Breast epithelium (tissue), 4 donors: ENCODE measurements around the gene ENTPD7. TPM values are rescaled to one million over a fixed set of nuclear protein-coding genes. Genes with fewer than 3 reads are reported as not detected.
A peak's percentile ranks its signal among the peaks of the same experiment; 100 is the strongest.

Experiments
- DNase-seq, 2 donors: peaks; one replicate each; pipeline ENCODE4 v3.0.0-alpha.2; 2019; ENCODE audit warnings: low spot score in 2 of 2
- H3K27ac ChIP-seq, 2 donors: fragments of 200-600 bp; sonication (generic) in 1 of 2; one replicate each; pipeline ENCODE4 v1.5.1; 2016 to 2019; ENCODE audit warnings: mild to moderate bottlenecking in 1 of 2
- H3K27me3 ChIP-seq, 2 donors: fragments of 200-600 bp; sonication (generic) in 1 of 2; one replicate each; pipeline versions ENCODE4 v1.5.1 to v1.6.0; 2017 to 2019; ENCODE audit warnings: control low read depth in 1 of 2, mild to moderate bottlenecking in 1 of 2
- H3K36me3 ChIP-seq: fragments of 200-600 bp; one replicate; pipeline ENCODE4 v1.5.1; 2019
- H3K4me1 ChIP-seq, 2 donors: fragments of 200-600 bp; sonication (generic); one replicate each; pipeline ENCODE4 v1.5.1; 2016 to 2019; ENCODE audit warnings: control low read depth in 1 of 2
- H3K4me3 ChIP-seq, 3 donors: fragments of 200-600 bp; sonication (generic); 1 replicate in 2 of 3; 2 replicates in 1 of 3; pipeline ENCODE4 v1.5.1; 2016 to 2019; ENCODE audit warnings: mild to moderate bottlenecking in 3 of 3, moderate library complexity in 2 of 3
- H3K9me3 ChIP-seq, 2 donors: fragments of 200-600 bp; sonication (generic) in 1 of 2; one replicate each; pipeline ENCODE4 v1.5.1; 2016 to 2019; ENCODE audit warnings: control low read depth in 1 of 2
- POLR2A ChIP-seq: fragments of 450-650 bp; IDR thresholded peaks from one replicate; pipeline ENCODE4 v1.6.1; 2016; ENCODE audit warnings: antibody characterized with exemption, mild to moderate bottlenecking, moderate library complexity
- POLR2AphosphoS5 ChIP-seq, 3 donors: sonication (generic); formaldehyde crosslinking; IDR thresholded peaks; one replicate each; pipeline ENCODE4 v1.6.1; 2017; ENCODE audit warnings: antibody characterized with exemption in 3 of 3
- intact Hi-C: fragments of 100-400 bp; cut with DNase I; formaldehyde crosslinking; loops from one replicate; pipeline ENCODE4 v1.15.1; 2023; ENCODE audit warnings: low total_unique reads
- total RNA-seq, 3 donors: library from RNA; depleted of rRNA; stranded (reverse); fragments of >200 nt; gene quantifications; one replicate each; pipeline ENCODE4 v1.1.0, GENCODE V29; 2016
- TF ChIP-seq, protein P1 (sequence below), 3 donors: fragments of 450-650 bp; IDR thresholded peaks; one replicate each; pipeline ENCODE4 v1.5.1; 2016 to 2017; ENCODE audit warnings: antibody characterized with exemption in 3 of 3, mild to moderate bottlenecking in 3 of 3, moderate library complexity in 3 of 3

ENTPD7 gene, protein sequence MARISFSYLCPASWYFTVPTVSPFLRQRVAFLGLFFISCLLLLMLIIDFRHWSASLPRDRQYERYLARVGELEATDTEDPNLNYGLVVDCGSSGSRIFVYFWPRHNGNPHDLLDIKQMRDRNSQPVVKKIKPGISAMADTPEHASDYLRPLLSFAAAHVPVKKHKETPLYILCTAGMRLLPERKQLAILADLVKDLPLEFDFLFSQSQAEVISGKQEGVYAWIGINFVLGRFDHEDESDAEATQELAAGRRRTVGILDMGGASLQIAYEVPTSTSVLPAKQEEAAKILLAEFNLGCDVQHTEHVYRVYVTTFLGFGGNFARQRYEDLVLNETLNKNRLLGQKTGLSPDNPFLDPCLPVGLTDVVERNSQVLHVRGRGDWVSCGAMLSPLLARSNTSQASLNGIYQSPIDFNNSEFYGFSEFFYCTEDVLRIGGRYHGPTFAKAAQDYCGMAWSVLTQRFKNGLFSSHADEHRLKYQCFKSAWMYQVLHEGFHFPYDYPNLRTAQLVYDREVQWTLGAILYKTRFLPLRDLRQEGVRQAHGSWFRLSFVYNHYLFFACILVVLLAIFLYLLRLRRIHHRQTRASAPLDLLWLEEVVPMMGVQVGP
- 10 to 100 TPM in 2 of 3 donors, 1 to 10 TPM in 1; 3.5 to 11.6 (median 10.8) TPM for total RNA-seq

DNA sequence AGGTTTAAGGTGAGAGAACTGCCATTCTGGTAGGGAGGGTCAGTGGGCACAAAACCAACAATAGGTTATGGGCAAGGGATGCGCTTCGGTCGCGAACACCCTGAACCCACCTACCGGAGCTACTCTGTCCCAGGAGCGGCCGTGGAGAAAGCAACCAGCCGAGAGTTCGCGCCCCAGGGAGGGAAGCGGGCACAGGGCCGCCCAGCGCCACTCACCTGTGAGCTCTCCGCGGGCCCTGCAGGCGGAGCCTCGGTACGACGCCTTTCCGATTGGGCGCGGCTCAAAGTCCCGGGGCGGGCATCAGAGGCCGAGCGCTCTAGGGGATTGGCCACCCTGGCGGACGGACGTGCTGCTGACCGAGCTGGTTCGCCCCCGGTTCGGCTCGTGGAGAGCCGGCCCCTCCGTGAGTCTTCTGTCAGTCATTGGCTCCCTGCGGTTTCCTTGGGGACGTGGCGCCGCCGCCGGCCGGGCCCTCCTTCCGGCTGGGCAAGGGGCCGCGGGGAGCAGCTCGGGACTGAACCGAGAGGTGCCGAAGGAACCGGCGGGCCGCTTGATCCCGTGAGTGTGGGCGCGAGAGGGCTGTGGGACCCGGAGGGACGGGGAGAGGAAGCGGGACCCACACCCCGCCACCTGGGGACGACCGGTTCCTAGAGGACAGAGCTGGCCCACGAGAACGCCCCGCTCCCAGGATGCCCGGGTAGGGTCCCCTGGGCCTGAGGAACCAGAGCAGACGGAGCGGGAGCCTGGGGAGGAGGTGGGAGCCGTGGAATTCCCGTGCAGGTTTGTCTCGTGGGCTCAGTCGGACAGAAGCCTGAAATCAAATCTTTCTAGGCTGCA lies at the start of gene ENTPD7:
ENTPD7 (plus strand) TSS at position 479 of the 837 bp plus-strand sequence. CDS start 448 bp downstream, outside the sequence.
- no peaks in the 10 kb centered on the region for H3K36me3 ChIP-seq
- peak within 1 kb of the TSS; percentile 52 to 56 for H3K27ac ChIP-seq
- DNase-seq = peak; percentile 92 to 94
- peak within 1 kb of the TSS; percentile 60 to 81 (median 75) for H3K4me3 ChIP-seq
- H3K4me1 ChIP-seq = peaks cover 0 to 11% of the 10 kb centered on the region in 2 donors
- no peaks in the 10 kb centered on the region for H3K27me3 ChIP-seq
- TF ChIP-seq, protein P1, sequence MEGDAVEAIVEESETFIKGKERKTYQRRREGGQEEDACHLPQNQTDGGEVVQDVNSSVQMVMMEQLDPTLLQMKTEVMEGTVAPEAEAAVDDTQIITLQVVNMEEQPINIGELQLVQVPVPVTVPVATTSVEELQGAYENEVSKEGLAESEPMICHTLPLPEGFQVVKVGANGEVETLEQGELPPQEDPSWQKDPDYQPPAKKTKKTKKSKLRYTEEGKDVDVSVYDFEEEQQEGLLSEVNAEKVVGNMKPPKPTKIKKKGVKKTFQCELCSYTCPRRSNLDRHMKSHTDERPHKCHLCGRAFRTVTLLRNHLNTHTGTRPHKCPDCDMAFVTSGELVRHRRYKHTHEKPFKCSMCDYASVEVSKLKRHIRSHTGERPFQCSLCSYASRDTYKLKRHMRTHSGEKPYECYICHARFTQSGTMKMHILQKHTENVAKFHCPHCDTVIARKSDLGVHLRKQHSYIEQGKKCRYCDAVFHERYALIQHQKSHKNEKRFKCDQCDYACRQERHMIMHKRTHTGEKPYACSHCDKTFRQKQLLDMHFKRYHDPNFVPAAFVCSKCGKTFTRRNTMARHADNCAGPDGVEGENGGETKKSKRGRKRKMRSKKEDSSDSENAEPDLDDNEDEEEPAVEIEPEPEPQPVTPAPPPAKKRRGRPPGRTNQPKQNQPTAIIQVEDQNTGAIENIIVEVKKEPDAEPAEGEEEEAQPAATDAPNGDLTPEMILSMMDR (IDR thresholded peaks at IDR 0.05) = peak; percentile 44 to 59 (median 50)
- no peak for TF ChIP-seq POLR2AphosphoS5 (IDR thresholded peaks at IDR 0.05)
- intact Hi-C loops = no loop called here
- no peaks in the 10 kb centered on the region for H3K9me3 ChIP-seq

DNA sequence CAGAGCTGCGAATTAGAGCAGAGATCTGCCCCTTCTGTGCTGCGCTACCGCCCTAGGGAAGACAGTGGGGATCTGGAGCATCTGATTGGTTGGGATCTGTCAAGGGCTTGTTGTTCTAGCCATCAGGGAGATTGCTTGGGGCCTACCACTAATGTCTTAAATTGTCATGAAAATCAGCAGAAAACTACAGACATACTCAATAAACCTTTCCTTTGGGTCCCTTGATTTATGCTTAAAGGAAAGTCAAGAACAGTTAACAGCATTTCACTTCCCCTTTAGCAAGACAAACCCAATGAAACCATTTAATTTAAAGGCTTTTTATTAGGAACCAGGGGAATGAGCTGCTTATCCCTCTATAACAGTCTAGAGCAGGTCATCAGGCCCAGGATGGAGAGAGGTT lies 49.1 kb upstream of the ENTPD7 start:
- no peak overlapping the region for H3K27ac ChIP-seq
- H3K9me3 ChIP-seq = no peaks in the 10 kb centered on the region
- H3K36me3 ChIP-seq = peaks cover 6% of the 10 kb centered on the region
- H3K4me1 ChIP-seq = no peaks in the 10 kb centered on the region
- no peak overlapping the region for H3K4me3 ChIP-seq
- TF ChIP-seq, protein P1 (IDR thresholded peaks at IDR 0.05) = no peak
- TF ChIP-seq POLR2A (no peak), POLR2AphosphoS5 (IDR thresholded peaks at IDR 0.05) (no peak)
- intact Hi-C loops = loop anchor here (5.0 to 10.0 kb wide), 2 partner anchors 178 to 905 kb away; partner anchors contain the start of genes GOT1 and SEC31B
- H3K27me3 ChIP-seq = no peaks in the 10 kb centered on the region
- no peak for DNase-seq

DNA sequence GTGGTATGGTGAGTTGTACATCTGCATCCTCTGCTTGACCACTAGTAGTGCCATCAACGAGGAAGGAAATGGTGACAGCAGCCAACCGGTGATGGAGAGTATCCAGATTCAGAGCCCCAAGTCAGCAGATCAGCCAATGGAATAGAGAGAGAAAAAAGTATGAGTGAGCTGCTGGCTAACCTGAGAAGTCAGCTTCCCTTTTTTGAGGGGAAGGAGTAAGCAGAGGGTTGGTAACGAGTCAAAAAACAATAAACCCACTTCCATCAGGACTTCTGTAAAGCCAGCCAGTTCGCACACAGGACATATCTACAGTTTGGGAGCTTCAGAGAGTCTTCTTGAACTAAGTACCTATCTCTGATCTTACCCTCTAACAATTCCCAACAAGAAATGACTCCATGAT lies 48.0 kb upstream of the ENTPD7 start:
- Histone ChIP-seq H3K36me3 (peaks cover 6% of the 10 kb centered on the region), H3K4me3 (no peak overlapping the region), H3K27ac (no peak overlapping the region), H3K27me3 (no peaks in the 10 kb centered on the region), H3K4me1 (no peaks in the 10 kb centered on the region), H3K9me3 (no peaks in the 10 kb centered on the region)
- TF ChIP-seq POLR2AphosphoS5 (IDR thresholded peaks at IDR 0.05) (no peak), POLR2A (no peak)
- TF ChIP-seq, protein P1 (IDR thresholded peaks at IDR 0.05) = no peak
- intact Hi-C loops = loop anchor here (5.0 to 10.0 kb wide), 2 partner anchors 179 to 903 kb away; partner anchors contain the start of genes GOT1 and SEC31B
- DNase-seq = no peak

DNA sequence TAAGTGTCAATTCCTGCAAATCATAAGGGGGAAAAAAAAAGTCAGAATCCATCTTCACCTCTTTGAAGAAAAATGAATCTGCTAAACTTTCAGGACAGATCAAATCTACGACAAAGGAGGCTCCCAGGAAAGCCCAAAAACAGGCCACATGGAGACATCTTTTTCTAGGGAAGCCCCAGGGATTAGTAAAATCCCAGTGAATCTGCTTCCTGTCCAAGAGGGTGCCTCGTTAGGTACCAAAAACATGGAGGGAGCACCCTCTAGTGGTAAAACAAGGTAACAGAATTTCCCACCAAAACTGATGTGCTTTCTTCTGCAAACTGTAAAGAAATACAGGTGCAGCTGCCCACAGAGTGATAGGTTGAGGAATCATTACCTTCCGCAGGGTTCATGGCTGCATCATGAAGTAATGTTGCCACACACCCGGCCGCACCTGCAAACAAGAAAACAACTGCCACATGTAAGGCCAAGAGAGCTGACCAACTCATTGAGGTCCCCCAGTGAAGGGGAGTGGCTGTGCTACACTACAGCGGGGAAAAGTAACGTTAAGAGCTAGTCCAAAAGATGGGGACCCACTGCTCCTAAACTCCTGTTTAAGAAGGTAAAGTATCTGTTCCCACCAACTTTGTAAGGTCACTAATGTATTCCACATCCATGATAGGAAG lies 47.0 kb upstream of the ENTPD7 start:
- Histone ChIP-seq H3K27ac (no peak overlapping the region), H3K36me3 (peaks cover 6% of the 10 kb centered on the region), H3K4me1 (peaks cover 0 to 8% of the 10 kb centered on the region in 2 donors), H3K4me3 (no peak overlapping the region), H3K9me3 (no peaks in the 10 kb centered on the region), H3K27me3 (no peaks in the 10 kb centered on the region)
- intact Hi-C loops = loop anchor here (5.0 to 10.0 kb wide), 2 partner anchors 180 to 903 kb away; partner anchors contain the start of genes GOT1 and SEC31B
- no peak for DNase-seq
- TF ChIP-seq POLR2AphosphoS5 (IDR thresholded peaks at IDR 0.05) (no peak), POLR2A (no peak)
- TF ChIP-seq, protein P1 (IDR thresholded peaks at IDR 0.05) = peak; percentile 58 to 79 (median 76)
